HG03135 (cell line): ENCODE measurements around the gene MDP1.

Source experiments
- ATAC-seq: cut with Tn5 transposase; IDR thresholded peaks from one replicate; pipeline ENCODE4 v1.9.1; 2021; ENCODE audit warnings: mild to moderate bottlenecking, moderate library complexity; ENCODE audit not compliant: unreplicated experiment

The MDP1 gene

GRCh38 chr14:24182110-24182882, 33.6 kb downstream of the MDP1 start:
- no peak for ATAC-seq

- no peak for ATAC-seq
Measured at GRCh38 chr14:24181371-24182077, 34.3 kb downstream of the MDP1 start.

DNA sequence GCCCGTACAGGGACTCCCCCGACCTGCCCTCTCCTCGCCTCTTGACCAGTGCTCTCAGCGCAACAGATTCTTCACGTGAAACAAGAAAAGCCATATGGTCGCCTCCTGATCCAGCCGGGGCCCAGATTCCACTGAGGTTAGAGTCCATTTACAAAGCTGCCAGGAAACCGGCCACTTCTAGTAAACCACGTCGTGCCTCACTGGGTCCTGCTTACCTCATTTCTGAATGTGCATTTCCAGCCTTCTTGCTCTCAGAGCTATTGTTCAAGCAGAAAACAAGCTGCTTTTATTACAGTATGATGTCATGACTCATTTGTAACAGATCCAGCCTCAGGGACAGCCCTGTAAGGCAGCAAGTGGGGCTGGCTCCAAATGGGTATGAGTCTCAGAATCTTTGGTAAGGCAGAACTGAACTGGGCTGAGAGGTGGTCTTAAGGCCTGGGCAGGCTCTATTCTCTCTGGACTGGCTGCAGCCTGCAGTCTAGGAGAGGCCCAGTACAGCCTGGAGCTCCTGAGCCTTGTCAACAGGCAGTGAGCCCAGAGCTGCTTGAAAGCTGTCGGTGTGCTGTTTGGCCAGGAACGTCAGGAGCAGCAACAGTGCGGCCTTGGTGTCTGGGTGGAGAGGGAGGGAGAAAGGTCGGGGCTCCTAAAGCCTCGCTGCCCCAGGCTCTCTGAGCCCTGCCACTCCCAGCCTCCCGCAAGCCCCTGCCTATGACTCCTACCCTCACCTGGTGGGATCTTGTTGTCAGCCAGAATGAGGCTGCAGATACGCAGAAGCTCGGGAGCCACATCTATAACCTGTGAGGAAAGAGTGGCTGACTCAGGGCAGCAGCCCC, 35.7 kb downstream of the MDP1 start:
- ATAC-seq = no peak

GRCh38 chr14:24179294-24179960, 36.4 kb downstream of the MDP1 start:
- no peak for ATAC-seq

DNA sequence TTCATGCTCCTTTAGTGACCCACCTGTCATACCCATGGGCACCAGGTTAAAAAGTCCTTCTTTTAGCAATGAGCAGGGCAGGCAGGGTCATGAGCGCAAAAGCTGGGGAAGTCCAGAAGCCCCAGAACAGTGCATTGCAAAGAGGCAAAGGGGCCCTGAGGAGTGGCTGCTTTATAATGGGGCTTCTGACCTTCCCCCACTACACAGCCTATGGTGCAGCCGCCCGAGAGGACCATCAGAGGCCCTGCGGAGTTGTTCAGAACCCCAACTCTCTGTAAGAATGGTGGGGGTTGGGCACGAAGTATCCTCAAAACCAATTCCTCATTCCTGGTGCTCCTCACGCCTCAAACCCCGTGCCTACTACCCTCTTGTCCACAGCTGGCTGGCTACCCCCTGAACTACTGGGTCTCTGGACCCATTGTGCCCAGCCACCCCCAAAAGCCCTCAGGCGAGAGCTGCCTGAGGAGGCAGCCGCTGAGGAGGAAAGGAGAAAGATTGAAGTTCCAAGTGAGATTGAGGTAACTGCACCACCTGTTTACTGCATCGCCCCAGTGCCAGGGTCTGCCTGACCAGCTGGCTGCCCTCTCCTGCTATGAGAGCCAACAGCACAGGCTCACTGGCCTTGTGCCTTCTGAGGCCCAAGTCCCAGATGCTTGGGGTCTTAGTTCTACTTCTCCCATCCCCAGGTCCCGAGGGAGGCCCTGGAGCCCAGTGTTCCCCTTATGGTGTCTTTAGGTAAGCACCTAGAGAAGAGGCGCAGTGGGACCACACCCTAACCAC, 37.3 kb downstream of the MDP1 start:
- ATAC-seq = no peak

- ATAC-seq = no peak
Measured at GRCh38 chr14:24177891-24178290, 38.0 kb downstream of the MDP1 start.

DNA sequence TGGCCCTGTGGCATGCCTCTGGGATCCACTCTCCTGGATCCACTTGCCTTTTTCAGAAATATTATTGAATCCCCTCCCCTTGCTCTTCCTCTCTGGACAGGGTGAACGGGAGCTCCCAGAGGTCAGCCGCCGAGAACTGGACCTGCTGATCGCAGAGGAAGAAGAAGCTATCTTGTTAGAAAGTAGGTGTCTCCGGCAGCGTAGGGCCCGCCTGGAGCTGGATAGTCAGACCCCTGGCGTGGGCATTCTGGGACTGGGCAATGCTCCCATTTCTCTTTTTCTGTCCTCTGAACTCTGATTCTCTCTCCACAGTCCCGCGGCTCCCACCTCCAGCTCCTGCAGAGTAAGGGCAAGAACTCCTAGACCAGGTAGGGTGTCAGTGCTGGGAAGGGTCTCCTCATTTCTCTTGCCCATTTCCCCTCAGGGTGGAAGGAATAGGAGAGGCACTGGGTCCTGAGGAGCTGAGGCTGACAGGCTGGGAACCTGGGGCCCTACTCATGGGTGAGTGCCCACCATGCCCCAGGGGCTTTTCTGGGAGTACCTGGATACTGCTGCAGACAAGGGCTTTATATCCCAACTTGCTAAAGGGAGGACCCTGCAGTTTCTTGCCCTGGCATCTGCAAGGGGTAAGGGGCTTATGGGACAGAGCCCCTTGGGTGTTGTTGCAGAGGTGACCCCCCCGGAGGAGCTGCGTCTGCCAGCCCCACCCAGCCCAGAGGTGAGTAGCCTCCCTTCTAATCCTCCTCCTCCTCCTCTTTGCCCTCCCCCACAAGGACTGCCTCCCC, 38.6 kb downstream of the MDP1 start:
- ATAC-seq = no peak

- ATAC-seq = no peak
Measured at GRCh38 chr14:24176599-24176998, 39.3 kb downstream of the MDP1 start.

DNA sequence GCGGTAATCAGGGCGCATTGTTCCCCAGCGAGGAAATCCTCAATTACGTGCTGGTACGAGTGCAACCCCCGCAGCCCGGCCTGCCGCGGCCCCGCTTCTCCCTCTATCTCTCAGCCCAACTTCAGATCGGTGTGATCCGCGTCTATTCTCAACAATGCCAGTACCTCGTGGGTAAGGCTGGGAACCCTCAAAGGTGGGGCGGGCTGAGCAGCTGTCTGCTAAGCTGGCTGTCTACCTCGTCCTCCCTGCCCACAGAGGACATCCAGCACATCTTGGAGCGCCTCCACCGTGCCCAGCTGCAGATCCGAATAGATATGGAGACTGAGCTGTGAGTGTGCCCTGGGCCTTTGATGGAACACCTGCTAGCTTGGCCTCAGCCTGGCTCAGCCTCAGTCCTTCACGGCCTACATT, 43.0 kb downstream of the MDP1 start:
- no peak for ATAC-seq

GRCh38 chr14:24172261-24172860, 43.5 kb downstream of the MDP1 start:
- no peak for ATAC-seq

DNA sequence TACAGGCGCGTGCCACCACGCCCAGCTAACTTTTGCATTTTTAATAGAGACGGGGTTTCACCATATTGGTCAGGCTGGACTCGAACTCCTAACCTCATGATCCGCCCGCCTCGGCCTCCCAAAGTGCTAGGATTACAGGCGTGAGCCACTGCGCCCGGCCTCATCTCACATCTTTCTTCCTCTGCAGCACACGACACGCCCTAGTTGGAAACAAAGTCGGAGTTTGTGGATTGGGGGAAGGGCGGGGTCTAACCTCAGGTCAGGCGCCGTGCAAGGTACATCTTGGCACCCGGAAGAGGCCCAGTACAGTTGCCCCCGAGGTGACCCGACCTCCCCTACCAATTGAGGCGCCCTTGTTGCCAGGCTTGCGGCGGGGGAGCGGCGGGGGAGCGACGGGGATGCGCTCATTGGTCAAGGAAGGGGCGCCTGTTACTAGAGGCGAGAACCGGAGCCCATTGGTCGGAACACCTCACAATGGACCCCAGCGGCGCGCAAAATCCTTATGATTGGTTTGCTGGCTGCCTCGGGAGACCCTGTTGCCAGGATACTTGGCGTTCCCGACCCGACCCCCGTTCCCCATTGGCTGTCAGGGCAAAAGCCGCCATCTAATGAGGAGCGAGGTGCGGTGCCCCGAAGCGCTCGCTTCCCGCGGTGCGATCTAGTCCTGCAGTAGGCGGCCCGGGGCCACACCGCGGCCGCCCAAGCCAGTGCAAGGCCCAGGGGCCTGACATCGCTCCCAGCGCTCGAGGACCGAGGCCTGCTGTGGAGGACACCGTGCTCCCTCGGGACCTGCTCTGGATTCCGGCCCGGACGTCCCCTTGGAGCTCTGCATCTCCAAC, 44.2 kb downstream of the MDP1 start, which contains the start of gene REC8:
Gene REC8, plus strand, starts transcription at position 659 of the 839 bp plus-strand sequence. CDS start 473 bp downstream, outside the sequence.
- peak; percentile 85 for ATAC-seq

DNA sequence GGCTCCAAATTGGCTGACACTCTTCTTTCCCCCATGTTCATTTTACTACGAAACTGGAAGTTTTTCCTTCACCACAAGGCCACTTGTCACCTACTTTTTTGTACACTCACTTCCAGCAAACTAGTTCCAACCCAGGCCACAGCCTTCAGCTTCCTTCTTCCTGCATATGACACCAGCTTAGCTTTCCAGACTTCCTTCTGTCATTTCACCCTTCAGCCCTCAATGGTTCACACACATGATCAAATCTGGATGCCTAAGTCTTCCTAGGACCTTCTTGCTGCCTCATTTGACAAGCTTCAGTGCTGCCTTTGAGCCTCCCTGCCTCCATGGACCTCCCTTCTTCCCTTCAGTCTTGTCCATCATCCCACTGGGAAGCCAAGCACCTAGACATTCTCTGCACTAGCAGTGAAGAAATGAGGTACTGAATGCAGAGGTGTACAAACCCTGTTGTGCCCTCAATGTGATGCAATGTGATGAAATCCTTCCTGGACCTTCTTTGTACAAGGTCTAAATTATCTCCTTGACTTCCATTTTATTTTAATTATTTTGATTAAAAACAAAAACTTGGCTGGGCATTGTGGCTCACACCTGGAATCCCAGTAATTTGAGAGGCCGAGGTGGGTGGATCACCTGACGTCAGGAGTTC, 48.3 kb downstream of the MDP1 start:
- ATAC-seq = no peak

DNA sequence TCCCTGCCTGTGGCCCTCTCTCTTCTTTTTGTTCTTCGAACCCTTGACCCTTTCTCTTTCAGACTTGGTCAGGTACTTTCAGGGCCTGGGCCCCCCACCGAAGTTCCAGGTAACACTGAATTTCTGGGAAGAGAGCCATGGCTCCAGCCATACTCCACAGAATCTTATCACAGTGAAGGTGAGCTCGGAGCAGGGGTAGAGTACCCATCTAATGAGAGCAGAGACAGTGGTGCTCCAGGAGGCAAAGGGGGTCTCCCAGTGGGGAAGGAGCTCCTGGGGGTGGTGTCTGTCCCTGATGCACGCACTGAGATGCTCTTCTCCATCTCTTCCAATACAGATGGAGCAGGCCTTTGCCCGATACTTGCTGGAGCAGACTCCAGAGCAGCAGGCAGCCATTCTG, 50.1 kb downstream of the MDP1 start:
- no peak for ATAC-seq

DNA sequence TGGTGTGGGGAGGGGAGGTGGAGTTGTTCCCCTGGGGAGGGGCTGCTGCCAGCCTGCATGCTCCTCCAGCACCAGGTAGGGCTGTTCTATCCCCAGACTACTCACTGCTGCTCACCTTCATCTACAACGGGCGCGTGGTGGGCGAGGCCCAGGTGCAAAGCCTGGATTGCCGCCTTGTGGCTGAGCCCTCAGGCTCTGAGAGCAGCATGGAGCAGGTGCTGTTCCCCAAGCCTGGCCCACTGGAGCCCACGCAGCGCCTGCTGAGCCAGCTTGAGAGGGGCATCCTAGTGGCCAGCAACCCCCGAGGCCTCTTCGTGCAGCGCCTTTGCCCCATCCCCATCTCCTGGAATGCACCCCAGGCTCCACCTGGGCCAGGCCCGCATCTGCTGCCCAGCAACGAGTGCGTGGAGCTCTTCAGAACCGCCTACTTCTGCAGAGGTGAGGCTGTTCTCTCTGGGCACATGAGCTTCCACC, 51.3 kb downstream of the MDP1 start:
- no peak for ATAC-seq
